ENCODE data around the gene C1orf56. TPM values are rescaled to one million over a fixed set of nuclear protein-coding genes. Genes with fewer than 3 reads are reported as not detected.

The C1orf56 gene
- total and polyA plus RNA-seq, 2 experiments from 2014 or later: 2.8 to 17.7 TPM

GRCh38 chr1:151050051-151050688 is 2.6 kb downstream of the C1orf56 start:
- Histone ChIP-seq H3K4me3 (no peak overlapping the region), H3K9ac (no peak overlapping the region), H3F3A (ENCODE audit: insufficient read depth) (peaks cover 72% of the 10 kb centered on the region), H3K27me3 (replicated peaks; ENCODE audit: insufficient read depth) (no peaks in the 10 kb centered on the region), H3K9me2 (ENCODE audit: insufficient read depth) (no peaks in the 10 kb centered on the region), H3K4me1 (ENCODE audit: insufficient read depth) (0 out of 2 replicates have a peak, but pooled peaks cover 13% of the 10 kb centered on the region), H4K20me1 (ENCODE audit: insufficient read depth) (no peaks in the 10 kb centered on the region), H3K27ac (peak overlapping the region; percentile 5; the same call in 1 of the 2 replicates), H3K36me3 (ENCODE audit: low read depth) (peaks cover 46% of the 10 kb centered on the region), H3K4me2 (ENCODE audit: unreplicated experiment) (no peak overlapping the region), H2AFZ (no peak overlapping the region), H3K9me3 (ENCODE audit: low read depth) (no peaks in the 10 kb centered on the region), H3K79me2 (ENCODE audit: insufficient read depth) (peaks cover 19% of the 10 kb centered on the region)
- 78% methylated on average over 2 of the region's 2 CpGs for WGBS, 2 experiments (ENCODE audit: low coverage in 1 of 2, low lambda C conversion rate in 2 of 2, missing lambda C conversion rate in 2 of 2)
- no peak for DNase-seq
- TF ChIP-seq EZH2 (IDR thresholded peaks at IDR 0.05; ENCODE audit: insufficient read depth, poor library complexity, severe bottlenecking) (no peak), EZH2phosphoT487 (IDR thresholded peaks at IDR 0.05; ENCODE audit: insufficient read depth, low read depth) (no peak)
- in situ Hi-C loops (cut with MboI): no loop called here

GRCh38 chr1:151051356-151052009 is 3.9 kb downstream of the C1orf56 start:
- in situ Hi-C loops (cut with MboI): no loop called here
- no peak overlapping the region for H3K4me3 ChIP-seq
- peaks cover 77% of the 10 kb centered on the region for H3F3A ChIP-seq (ENCODE audit: insufficient read depth)
- H3K4me1 ChIP-seq (ENCODE audit: insufficient read depth): peaks cover 23% of the 10 kb centered on the region
- no peaks in the 10 kb centered on the region for H3K27me3 ChIP-seq (replicated peaks; ENCODE audit: insufficient read depth)
- no peak overlapping the region for H3K4me2 ChIP-seq (ENCODE audit: unreplicated experiment)
- H3K36me3 ChIP-seq (ENCODE audit: low read depth): peaks cover 53% of the 10 kb centered on the region
- H4K20me1 ChIP-seq (ENCODE audit: insufficient read depth): no peaks in the 10 kb centered on the region; the same call in 1 of the 2 replicates
- no peak for TF ChIP-seq EZH2 (IDR thresholded peaks at IDR 0.05; ENCODE audit: insufficient read depth, poor library complexity, severe bottlenecking)
- TF ChIP-seq EZH2phosphoT487 (IDR thresholded peaks at IDR 0.05; ENCODE audit: insufficient read depth, low read depth): no peak
- H3K9ac ChIP-seq: no peak overlapping the region
- H3K27ac ChIP-seq: no peak overlapping the region
- DNase-seq: no peak
- peaks cover 32% of the 10 kb centered on the region for H3K79me2 ChIP-seq (ENCODE audit: insufficient read depth)
- H3K9me3 ChIP-seq (ENCODE audit: low read depth): no peaks in the 10 kb centered on the region
- 85 to 88% methylated on average over 2 of the region's 2 CpGs for WGBS, 2 experiments (ENCODE audit: low coverage in 1 of 2, low lambda C conversion rate in 2 of 2, missing lambda C conversion rate in 2 of 2)
- H3K9me2 ChIP-seq (ENCODE audit: insufficient read depth): no peaks in the 10 kb centered on the region
- no peak overlapping the region for H2AFZ ChIP-seq

GRCh38 chr1:151054971-151055547 is 7.5 kb downstream of the C1orf56 start:
- H3K36me3 ChIP-seq (ENCODE audit: low read depth): peaks cover 53% of the 10 kb centered on the region
- H3K9me3 ChIP-seq (ENCODE audit: low read depth): no peaks in the 10 kb centered on the region
- no peak overlapping the region for H3K4me2 ChIP-seq (ENCODE audit: unreplicated experiment)
- 94 to 99% methylated on average over 4 of the region's 4 CpGs for WGBS, 2 experiments (ENCODE audit: low coverage in 1 of 2, low lambda C conversion rate in 2 of 2, missing lambda C conversion rate in 2 of 2)
- no peak overlapping the region for H3K27ac ChIP-seq
- in situ Hi-C loops (cut with MboI): no loop called here
- peaks cover 68% of the 10 kb centered on the region for H3K79me2 ChIP-seq (ENCODE audit: insufficient read depth)
- H2AFZ ChIP-seq: no peak overlapping the region
- no peak overlapping the region; the same call in 1 of the 2 replicates for H3K9ac ChIP-seq
- H3F3A ChIP-seq (ENCODE audit: insufficient read depth): peaks cover 63% of the 10 kb centered on the region
- TF ChIP-seq EZH2phosphoT487 (IDR thresholded peaks at IDR 0.05; ENCODE audit: insufficient read depth, low read depth) (no peak), EZH2 (IDR thresholded peaks at IDR 0.05; ENCODE audit: insufficient read depth, poor library complexity, severe bottlenecking) (no peak)
- H3K27me3 ChIP-seq (replicated peaks; ENCODE audit: insufficient read depth): no peaks in the 10 kb centered on the region
- no peak overlapping the region for H3K4me3 ChIP-seq
- DNase-seq: no peak
- H3K9me2 ChIP-seq (ENCODE audit: insufficient read depth): no peaks in the 10 kb centered on the region
- peaks cover 24% of the 10 kb centered on the region for H3K4me1 ChIP-seq (ENCODE audit: insufficient read depth)
- H4K20me1 ChIP-seq (ENCODE audit: insufficient read depth): peaks cover 4% of the 10 kb centered on the region; the same call in 1 of the 2 replicates

GRCh38 chr1:151055581-151055980 is 8.0 kb downstream of the C1orf56 start:
- WGBS, 2 experiments (ENCODE audit: low coverage in 1 of 2, low lambda C conversion rate in 2 of 2, missing lambda C conversion rate in 2 of 2): 36 to 67% methylated on average over 1 to 2 of the region's 2 CpGs
- no peak overlapping the region for H3K27ac ChIP-seq
- no peak overlapping the region for H2AFZ ChIP-seq
- no peaks in the 10 kb centered on the region for H3K27me3 ChIP-seq (replicated peaks; ENCODE audit: insufficient read depth)
- DNase-seq: no peak
- TF ChIP-seq EZH2phosphoT487 (IDR thresholded peaks at IDR 0.05; ENCODE audit: insufficient read depth, low read depth) (no peak), EZH2 (IDR thresholded peaks at IDR 0.05; ENCODE audit: insufficient read depth, poor library complexity, severe bottlenecking) (no peak)
- peaks cover 25% of the 10 kb centered on the region for H3K4me1 ChIP-seq (ENCODE audit: insufficient read depth)
- peaks cover 58% of the 10 kb centered on the region for H3F3A ChIP-seq (ENCODE audit: insufficient read depth)
- peaks cover 4% of the 10 kb centered on the region; the same call in 1 of the 2 replicates for H4K20me1 ChIP-seq (ENCODE audit: insufficient read depth)
- H3K9me2 ChIP-seq (ENCODE audit: insufficient read depth): no peaks in the 10 kb centered on the region
- peak overlapping the region; percentile 92 for H3K9ac ChIP-seq
- no peaks in the 10 kb centered on the region for H3K9me3 ChIP-seq (ENCODE audit: low read depth)
- peak overlapping the region; percentile 97 for H3K4me2 ChIP-seq (ENCODE audit: unreplicated experiment)
- H3K36me3 ChIP-seq (ENCODE audit: low read depth): peaks cover 52% of the 10 kb centered on the region
- H3K4me3 ChIP-seq: no peak overlapping the region
- H3K79me2 ChIP-seq (ENCODE audit: insufficient read depth): peaks cover 73% of the 10 kb centered on the region
- in situ Hi-C loops (cut with MboI): no loop called here

All from GM23248 (cell line).